Measurements from ENCODE around the gene VPS4A.

DNA sequence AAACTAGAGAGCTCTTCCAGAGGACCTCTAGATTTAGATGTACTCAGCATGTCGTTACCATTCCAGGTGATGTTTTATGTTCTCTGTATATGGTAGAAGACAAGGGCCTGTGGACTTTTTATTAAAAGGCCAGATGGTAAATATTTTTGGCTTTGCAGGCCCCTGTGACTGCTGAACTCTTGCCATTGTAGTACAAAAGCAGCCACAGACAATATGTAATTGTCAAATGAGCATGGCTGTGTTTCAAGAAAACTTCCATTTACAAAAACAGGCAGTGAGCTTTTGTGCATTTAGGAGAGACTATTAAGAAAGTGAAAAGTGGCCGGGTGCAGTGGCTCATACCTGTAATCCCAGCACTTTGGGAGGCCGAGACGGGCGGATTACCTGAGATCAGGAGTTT, 33.0 kb downstream of the VPS4A start:
- TF ChIP-seq CTCF (IDR thresholded peaks at IDR 0.05) = no peak
- TF ChIP-seq POLR2A (IDR thresholded peaks at IDR 0.05) = no peak

All from heart left ventricle (tissue), 13 donors.